MM.1S (cell line): ENCODE results near the gene ERC2.
A peak's percentile ranks its signal among the peaks of the same experiment; 100 is the strongest.

Source experiments
- EZH2phosphoT487 ChIP-seq: fragments of 300-600 bp; sonication (generic); IDR thresholded peaks from 2 replicates; pipeline ENCODE4 v1.6.1; 2018; ENCODE audit warnings: antibody characterized with exemption, low read length
- TF ChIP-seq, protein P1 (sequence below): fragments of 300-600 bp; sonication (generic); IDR thresholded peaks from 2 replicates; pipeline ENCODE4 v1.5.1; 2016; ENCODE audit warnings: antibody characterized with exemption, low read length, mixed read lengths

DNA sequence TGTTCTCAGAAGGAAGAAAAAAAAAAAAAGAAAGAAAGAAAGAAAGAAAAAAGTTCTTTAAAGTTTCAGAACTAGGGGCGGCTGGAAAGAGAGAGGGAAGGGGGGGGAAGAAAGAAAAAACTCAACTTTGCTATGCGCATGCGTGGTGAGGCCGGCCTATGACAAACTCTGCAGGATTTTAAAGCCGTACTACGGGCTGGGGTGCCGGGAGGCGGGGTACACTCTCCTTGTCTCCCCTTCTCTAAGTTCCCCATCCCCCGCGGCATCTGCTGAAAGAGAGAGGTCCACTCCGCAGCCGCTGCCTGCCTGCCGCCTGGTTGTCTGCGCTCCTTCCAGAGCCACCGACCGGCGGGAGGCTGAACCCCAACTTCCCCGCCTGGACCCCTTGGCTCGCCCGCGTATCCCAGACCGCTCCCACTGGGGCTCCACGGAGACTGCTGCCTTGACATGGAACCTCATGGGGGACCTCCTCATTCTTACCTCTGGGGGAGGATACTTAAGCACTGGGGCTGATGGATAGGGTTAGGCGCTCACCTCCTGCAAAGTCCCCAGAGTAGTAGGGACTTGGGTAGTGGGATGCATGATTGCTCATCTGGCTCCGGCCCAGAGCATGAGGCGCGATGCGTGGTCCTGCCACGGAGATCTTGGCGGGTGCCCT is 979.7 kb downstream of the ERC2 start:
- TF ChIP-seq, protein P1, sequence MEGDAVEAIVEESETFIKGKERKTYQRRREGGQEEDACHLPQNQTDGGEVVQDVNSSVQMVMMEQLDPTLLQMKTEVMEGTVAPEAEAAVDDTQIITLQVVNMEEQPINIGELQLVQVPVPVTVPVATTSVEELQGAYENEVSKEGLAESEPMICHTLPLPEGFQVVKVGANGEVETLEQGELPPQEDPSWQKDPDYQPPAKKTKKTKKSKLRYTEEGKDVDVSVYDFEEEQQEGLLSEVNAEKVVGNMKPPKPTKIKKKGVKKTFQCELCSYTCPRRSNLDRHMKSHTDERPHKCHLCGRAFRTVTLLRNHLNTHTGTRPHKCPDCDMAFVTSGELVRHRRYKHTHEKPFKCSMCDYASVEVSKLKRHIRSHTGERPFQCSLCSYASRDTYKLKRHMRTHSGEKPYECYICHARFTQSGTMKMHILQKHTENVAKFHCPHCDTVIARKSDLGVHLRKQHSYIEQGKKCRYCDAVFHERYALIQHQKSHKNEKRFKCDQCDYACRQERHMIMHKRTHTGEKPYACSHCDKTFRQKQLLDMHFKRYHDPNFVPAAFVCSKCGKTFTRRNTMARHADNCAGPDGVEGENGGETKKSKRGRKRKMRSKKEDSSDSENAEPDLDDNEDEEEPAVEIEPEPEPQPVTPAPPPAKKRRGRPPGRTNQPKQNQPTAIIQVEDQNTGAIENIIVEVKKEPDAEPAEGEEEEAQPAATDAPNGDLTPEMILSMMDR = peak; percentile 14; the same call in 1 of the 2 replicates
- TF ChIP-seq EZH2phosphoT487 = no peak
